H1 (cell line): ENCODE measurements around the gene CHRNG. TPM values are rescaled to one million over a fixed set of nuclear protein-coding genes. Genes with fewer than 3 reads are reported as not detected.

ENCODE experiments used
- CHD2 ChIP-seq: IDR thresholded peaks from 2 replicates; pipeline ENCODE4 v1.6.1; 2012; ENCODE audit warnings: low read length, improper control_type of control experiment
- CHD7 ChIP-seq: fragments of 300-600 bp; sonication (generic); IDR thresholded peaks from 2 replicates; pipeline ENCODE4 v1.7.1; 2012; ENCODE audit warnings: low read length, moderate library complexity, mild to moderate bottlenecking, inconsistent platforms; ENCODE audit not compliant: insufficient replicate concordance
- MAX ChIP-seq: IDR thresholded peaks from 2 replicates; pipeline ENCODE4 v1.6.1; 2012; ENCODE audit warnings: inconsistent platforms
- SRF ChIP-seq: IDR thresholded peaks from 2 replicates; pipeline ENCODE4 v1.6.1; 2011; ENCODE audit warnings: mild to moderate bottlenecking, low read depth, low read length, moderate library complexity
- TEAD4 ChIP-seq: IDR thresholded peaks from 2 replicates; pipeline ENCODE4 v1.6.1; 2012; ENCODE audit warnings: low read depth, low read length, inconsistent platforms, mixed read lengths
- polyA plus RNA-seq, 7 experiments: library from polyadenylated mRNA; depleted of rRNA in 3 of 7; stranded (reverse) in 5 of 7; unstranded in 2 of 7; fragments of >200 nt in 5 of 7; fragments of 200-250 nt in 2 of 7; gene quantifications; 1 replicate in 5 of 7; 2 replicates in 1 of 7; 4 replicates in 1 of 7; pipeline versions ENCODE4 v1.2.1 to v1.2.3, GENCODE V29; 2011 to 2013; ENCODE audit warnings: missing spikeins in 2 of 7, mixed read lengths in 2 of 7
- total RNA-seq: library from RNA; stranded (reverse); fragmentation: NEBNext Ultra II Directional; extraction: Animal tissue kit (Norgen Biotek cat#: 25700); gene quantifications from 2 replicates; pipeline ENCODE4 v1.2.1, GENCODE V29; 2021

Gene CHRNG
- total and polyA plus RNA-seq, 2 of the 8 experiments (the other 6 are each of a cell fraction or from before 2014, with no cell fraction given) = 0.05 TPM; not detected in 1

GRCh38 chr2:232541961-232542714 is 2.6 kb downstream of the CHRNG start (continued):
- TF ChIP-seq CHD7 (no peak), SRF (no peak), TEAD4 (no peak), CHD2 (no peak), MAX (no peak)
